DOHH2 (cell line): ENCODE results near the gene HBA2.

Experiments used
- EZH2phosphoT487 ChIP-seq: fragments of 200-600 bp; sonication (generic); IDR thresholded peaks from 2 replicates; pipeline ENCODE4 v1.6.1; 2017; ENCODE audit warnings: borderline replicate concordance, mild to moderate bottlenecking, antibody characterized with exemption, low read length, moderate library complexity, mixed read lengths
- TF ChIP-seq, protein P1 (sequence below): fragments of 200-600 bp; sonication (generic); IDR thresholded peaks from one replicate; pipeline ENCODE4 v1.5.1; 2014; ENCODE audit warnings: antibody characterized with exemption, mild to moderate bottlenecking, low read depth, low read length; ENCODE audit not compliant: poor library complexity, severe bottlenecking

GRCh38 chr16:183005-183404 is 10.3 kb downstream of the HBA2 start:
- TF ChIP-seq, protein P1, sequence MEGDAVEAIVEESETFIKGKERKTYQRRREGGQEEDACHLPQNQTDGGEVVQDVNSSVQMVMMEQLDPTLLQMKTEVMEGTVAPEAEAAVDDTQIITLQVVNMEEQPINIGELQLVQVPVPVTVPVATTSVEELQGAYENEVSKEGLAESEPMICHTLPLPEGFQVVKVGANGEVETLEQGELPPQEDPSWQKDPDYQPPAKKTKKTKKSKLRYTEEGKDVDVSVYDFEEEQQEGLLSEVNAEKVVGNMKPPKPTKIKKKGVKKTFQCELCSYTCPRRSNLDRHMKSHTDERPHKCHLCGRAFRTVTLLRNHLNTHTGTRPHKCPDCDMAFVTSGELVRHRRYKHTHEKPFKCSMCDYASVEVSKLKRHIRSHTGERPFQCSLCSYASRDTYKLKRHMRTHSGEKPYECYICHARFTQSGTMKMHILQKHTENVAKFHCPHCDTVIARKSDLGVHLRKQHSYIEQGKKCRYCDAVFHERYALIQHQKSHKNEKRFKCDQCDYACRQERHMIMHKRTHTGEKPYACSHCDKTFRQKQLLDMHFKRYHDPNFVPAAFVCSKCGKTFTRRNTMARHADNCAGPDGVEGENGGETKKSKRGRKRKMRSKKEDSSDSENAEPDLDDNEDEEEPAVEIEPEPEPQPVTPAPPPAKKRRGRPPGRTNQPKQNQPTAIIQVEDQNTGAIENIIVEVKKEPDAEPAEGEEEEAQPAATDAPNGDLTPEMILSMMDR = no peak
- no peak for TF ChIP-seq EZH2phosphoT487
